DMS53 treated with DMSO at 0.1 percent for 48 hours (cell line): ENCODE data around the gene MRO.
"Not testable (repeated sequence)": the region's sequence is repeated elsewhere in the genome, so short reads cannot be mapped to it uniquely, and the experiment has no call there.

Source experiments
- DNase-seq: peaks from one replicate; lab custom pipeline; 2025; ENCODE audit not compliant: unreplicated experiment; lab: John Stamatoyannopoulos, UW

MRO gene

GRCh38 chr18:50836521-50836957 lies 16.7 kb upstream of the MRO start:
- DNase-seq = peak; percentile 99

GRCh38 chr18:50833496-50833895 lies 13.7 kb upstream of the MRO start:
- DNase-seq = not testable (repeated sequence)

GRCh38 chr18:50832754-50833153 lies 12.9 kb upstream of the MRO start:
- DNase-seq = no peak

- DNase-seq = no peak
Measured at GRCh38 chr18:50830544-50830943, 10.7 kb upstream of the MRO start.

- DNase-seq = no peak
Measured at GRCh38 chr18:50829644-50830043, 9.8 kb upstream of the MRO start.

GRCh38 chr18:50826027-50826426 lies 6.2 kb upstream of the MRO start:
- DNase-seq = no peak

GRCh38 chr18:50825621-50826020 lies 5.8 kb upstream of the MRO start:
- DNase-seq = no peak

GRCh38 chr18:50822756-50823155 lies 2.9 kb upstream of the MRO start:
- DNase-seq = no peak

- no peak for DNase-seq
Measured at GRCh38 chr18:50820901-50821520, 1.2 kb upstream of the MRO start.

- DNase-seq = peak; percentile 77
Measured at GRCh38 chr18:50819027-50819727, 639 bp downstream of the MRO start.

GRCh38 chr18:50816419-50817166 lies 3.2 kb downstream of the MRO start:
- DNase-seq = no peak

- DNase-seq = no peak
Measured at GRCh38 chr18:50814395-50814794, 5.4 kb downstream of the MRO start.

- DNase-seq = no peak
Measured at GRCh38 chr18:50813353-50813752, 6.5 kb downstream of the MRO start.

- DNase-seq = no peak
Measured at GRCh38 chr18:50812834-50813233, 7.0 kb downstream of the MRO start.

GRCh38 chr18:50807176-50807575 lies 12.6 kb downstream of the MRO start:
- peak; percentile 68 for DNase-seq

GRCh38 chr18:50806208-50806616 lies 13.6 kb downstream of the MRO start:
- DNase-seq = peak; percentile 64

GRCh38 chr18:50805732-50806131 lies 14.1 kb downstream of the MRO start:
- no peak for DNase-seq

- no peak for DNase-seq
Measured at GRCh38 chr18:50803592-50803991, 16.2 kb downstream of the MRO start.

GRCh38 chr18:50802141-50802540 lies 17.7 kb downstream of the MRO start:
- no peak for DNase-seq

- DNase-seq = no peak
Measured at GRCh38 chr18:50797142-50797541, 22.7 kb downstream of the MRO start.

- no peak for DNase-seq
Measured at GRCh38 chr18:50796495-50796894, 23.3 kb downstream of the MRO start.
